HG03045 (cell line): Measurements from ENCODE around the gene ADM2.

ENCODE experiments used
- ATAC-seq: cut with Tn5 transposase; IDR thresholded peaks from one replicate; pipeline ENCODE4 v1.9.1; 2021; ENCODE audit warnings: mild to moderate bottlenecking, moderate library complexity; ENCODE audit not compliant: unreplicated experiment

The ADM2 gene

DNA sequence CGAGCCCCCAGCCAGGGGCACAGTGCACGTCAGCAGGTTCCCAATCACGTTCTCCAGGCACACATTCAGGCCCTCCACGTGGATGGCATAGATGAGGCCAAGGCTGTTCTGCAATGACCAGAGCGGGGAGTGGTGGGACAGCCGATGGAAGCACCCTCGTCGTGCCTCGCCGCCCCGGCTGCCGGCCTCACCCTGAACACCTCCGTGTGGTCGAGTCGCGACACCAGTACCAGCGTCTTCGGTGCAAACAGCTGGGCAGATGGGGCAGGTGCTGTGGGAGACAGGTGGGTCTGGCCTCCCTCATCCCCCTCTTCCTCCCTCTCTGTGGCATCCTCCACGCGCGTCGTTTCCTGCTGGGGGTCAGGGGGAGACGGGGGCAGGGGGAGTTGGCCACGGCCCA lies 14.0 kb upstream of the ADM2 start:
- no peak for ATAC-seq

DNA sequence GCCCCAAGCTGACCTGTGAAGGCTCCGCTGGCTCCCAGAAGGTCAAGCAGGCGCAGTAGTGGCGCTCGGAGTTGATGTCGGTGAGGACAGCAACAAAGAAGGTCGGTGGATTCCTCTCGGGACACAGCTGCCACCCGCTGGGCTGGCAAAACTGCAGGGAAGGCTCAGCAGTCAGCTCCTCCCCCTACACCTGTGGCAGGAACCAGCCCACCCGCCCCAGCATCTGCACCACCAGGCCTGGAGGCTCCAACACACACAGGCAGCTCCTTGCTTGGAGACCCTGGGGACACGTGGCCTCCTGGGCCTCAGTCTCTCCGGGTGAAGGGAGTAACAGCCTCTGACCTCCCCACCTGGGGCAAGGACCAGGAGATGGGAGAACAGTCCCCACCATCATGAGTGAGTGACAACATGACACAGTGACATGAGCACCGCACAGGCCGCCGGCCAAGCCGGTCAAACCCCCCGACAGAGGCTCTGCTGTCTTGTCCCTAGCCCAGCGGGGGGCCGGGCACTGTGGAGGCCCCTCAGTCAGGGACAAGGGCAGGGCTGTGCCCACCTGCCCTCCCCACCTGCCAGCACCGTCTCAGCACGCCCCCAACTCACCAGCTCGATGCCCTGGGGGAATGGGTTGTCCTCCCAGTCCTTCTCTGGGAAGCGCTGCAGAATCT lies 13.4 kb upstream of the ADM2 start:
- ATAC-seq, result no peak

DNA sequence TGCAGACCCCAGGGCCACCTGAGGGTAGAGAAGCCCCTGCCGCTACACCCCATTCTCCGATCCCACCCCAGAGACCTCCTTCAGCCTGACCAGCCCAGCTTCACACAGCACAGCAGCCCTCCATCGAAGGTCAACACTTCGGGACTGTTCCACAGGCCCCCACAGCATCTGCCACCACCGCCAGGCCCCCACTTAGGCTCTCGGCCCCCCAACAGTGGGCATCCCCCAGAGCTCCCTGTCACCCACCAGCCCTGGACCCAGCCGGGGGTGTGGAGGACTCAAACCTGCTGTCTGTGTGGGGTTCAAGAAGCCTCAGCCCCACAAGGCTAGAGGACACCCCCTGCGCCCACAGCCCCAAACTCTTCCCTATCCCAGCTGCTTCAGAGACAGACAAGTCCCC lies 12.7 kb upstream of the ADM2 start:
- no peak for ATAC-seq

DNA sequence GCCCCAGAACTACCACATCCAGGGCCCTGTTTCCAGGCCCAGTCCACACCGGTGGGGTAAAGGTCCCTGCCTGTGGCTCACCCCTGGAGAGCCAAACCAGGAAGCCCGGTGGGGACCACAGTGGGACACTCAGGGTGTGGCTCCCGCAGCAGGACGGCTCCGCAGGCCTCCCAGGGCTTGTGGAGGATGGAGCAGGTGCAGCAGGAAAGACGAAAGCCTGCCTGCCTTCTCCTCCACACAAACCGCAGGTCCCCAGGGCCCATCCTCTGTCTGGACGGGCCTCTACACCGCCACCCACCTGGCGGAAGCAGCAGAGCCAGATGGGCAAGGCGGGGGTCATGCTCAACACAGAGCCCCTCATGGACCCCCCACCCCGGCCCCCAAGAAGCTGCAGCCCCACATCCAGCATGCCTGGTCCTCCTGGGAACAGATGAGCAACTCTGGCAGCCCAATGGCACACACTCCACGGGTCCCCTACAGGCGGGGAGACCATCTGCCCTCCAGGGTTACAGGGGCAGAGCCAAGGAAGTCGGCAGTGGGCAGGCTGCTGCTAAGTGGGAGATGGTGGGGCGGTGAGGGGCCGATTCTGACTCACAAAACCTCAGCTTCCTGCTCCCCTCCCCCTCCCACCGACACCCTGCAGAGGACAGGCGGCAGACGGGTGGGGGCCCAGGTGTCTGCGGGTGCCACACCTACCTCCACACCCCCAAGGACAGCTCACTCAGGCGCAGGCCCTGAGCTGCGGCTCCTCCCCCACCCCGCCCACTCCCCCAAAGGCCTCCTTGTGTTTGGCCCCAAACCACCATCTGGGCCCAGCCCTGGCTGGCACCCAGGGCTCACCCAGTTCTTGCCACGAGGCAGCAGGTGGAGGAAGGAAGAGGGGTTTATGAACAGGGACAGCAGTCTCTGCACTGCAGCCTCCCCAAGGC lies 11.7 kb upstream of the ADM2 start:
- ATAC-seq, result peak; percentile 40

DNA sequence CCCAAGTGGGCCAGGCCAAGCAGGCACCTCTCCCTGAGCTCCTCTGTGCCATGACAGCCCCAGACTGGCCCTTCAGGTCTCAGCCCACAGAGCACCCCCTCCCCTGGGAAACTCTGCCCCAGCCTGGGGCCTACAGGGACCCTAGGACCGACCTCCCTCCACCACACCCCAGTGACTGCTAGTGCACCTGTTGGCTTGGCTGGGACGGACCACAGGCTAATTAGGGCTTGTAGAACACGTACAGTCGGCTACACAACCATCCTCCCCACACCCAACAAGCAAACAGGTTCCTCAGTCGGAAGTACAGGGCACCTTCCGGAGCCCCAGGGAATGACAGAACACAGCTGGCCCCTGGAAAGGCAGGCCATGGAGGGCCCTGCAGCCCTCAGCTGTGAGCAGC lies 10.9 kb upstream of the ADM2 start:
- ATAC-seq, result no peak

DNA sequence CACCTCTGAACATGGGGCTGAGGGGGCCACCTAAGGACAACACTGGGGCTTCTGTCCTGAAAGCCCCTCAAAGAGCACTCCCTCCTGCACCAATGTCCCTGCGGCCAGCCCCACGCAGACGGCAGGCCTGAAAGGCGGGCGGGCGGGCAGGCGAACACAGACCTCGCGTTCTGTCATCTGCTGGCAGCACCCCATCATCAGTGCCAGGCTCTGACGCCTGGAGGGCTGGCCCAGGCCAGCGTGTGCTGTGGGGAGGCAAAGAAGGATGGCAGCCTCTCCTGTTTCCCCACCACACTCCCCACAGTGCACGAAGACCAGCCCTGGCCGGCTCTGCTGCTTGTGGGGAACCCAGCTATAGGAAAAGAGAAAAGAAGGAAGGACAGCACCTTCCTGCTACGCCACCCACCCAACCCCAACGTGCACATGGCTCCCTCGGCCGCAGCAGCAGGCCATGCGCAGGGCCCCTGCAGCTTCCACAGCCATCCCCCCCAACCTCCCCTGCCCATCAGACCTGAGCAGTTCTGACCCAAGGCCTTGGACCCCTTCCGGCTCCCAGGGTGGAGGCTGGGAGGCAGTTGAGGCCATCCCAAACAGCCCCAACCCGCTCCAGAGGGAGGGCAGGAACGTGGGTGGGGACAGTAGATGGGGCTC lies 10.0 kb upstream of the ADM2 start:
- ATAC-seq, result no peak

DNA sequence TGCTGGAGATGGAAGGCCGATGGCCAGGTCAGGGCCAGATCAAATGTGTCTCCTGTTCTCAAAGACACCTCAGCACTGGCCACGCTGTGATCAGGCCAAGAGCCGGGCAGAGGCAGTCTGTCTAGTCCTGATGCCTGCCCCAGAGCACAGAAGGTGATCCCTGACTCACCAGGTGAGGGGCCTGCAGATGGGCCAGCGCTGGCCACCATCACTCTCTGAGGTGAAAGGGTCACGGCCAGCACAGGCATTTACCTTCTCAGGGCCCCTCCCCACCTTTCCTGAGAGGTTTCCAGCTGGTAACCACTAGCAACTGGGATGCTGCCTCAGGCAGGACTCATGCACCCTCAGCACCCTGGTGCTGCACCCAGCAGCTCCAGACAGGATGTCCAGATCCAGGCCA lies 9.4 kb upstream of the ADM2 start:
- no peak for ATAC-seq

DNA sequence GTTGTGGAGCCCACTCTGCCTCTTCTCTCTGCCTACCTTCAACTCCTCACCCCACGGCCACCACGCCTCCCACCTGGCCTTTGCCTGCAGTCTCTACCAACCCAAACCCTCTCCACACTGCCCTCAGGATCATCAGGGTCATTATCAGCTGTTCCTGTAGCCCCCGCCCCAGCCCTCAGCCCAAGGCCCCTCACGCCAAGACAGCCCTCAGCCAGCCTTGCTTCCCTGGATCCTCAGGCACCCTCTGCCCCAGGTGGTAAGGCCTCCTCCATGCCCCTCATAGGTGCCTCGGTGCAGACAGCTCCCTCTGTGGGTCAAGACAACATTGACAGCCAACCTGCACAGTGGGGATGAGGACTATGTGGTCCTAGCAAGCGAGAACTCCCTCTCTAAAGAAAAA lies 8.3 kb upstream of the ADM2 start:
- no peak for ATAC-seq

DNA sequence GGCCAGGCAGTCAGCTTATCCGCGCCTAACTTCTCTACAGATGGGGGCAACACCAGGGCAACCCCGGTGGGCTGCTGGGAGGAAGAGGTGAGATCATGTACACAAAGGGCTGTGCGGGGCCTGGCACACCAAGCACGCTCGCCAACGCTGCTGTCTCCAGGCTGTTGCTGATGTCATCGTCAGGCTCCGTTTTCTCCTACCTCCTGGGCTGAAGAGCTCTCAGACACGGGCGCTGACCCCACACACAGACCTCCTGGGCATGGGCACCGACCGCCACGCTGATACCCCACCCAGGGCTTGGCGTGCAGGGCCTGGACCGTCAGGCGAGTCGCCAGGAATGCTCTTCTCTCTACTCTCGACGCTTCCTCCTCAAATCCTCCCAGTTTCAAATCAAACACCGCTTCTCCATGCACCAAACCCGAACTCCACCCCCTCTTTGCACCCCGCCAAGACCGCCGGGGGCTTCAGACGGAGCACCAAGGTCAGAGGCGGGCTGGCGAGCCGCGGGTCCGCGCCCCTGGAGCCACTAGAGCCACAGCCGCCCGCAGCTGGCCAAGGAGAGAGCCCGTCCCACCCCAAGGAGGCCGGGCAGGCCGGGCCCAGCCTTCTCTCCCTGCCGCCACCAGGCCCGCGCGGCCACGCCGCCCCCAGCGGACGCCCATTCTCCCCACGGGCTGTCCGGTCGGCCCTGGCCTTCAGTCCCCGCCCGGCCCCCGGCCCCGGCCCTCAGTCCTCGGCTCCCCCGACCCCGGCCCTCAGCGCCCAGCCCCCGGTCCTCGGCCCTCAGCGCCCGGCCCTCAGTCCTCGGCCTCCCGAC lies 7.3 kb upstream of the ADM2 start:
- peak; percentile 4 for ATAC-seq

DNA sequence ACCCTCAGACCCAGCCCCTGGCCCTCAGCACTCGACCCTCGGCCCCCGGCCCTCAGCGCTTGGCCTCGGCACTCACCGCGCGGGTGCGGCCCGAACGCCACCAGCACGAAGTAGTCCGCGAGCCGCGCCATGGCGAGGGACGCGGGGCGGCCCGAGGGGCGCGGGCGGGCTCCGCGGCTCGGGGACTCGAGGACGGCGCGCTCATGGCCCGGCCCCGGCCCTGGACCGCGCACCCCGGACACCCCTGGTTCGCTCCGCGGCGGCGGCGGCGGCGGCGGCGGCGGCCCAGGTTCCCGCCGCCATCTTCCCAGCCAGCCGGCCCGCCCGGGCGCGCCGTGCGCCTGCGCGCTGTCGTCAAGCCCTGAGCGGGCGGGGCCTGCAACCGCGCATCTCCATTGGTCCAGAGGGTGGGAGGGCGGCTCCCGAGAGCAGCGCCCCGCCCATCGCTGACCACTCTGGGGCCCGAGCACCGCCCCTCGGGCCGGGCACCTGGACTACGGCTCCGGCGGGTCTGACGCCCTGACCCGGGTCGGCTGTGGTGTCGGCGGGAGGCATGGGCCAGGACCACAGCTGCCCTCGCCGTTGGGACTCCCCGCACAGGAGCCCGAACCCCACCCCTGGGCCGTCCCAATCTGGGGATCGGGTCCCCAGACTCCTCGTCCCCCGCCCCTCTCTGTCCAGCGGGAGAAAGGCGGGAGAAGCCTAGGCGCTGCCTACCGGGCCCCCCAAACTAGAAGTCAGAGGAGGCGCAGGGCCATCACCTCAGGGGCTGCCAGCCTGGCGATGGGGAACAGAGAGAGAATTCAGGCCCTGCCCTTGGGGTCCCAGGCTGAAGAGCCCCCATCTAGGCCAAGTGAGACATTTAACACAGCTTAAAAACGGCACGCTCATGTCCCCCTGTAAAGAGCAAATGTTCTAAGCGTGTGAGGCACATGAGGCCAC lies 6.4 kb upstream of the ADM2 start, which contains the start of gene SBF1:
SBF1 (minus strand) TSS at position 326 of the 942 bp plus-strand sequence; CDS start at position 131, 195 bp downstream.
- ATAC-seq, result peak; percentile 73

DNA sequence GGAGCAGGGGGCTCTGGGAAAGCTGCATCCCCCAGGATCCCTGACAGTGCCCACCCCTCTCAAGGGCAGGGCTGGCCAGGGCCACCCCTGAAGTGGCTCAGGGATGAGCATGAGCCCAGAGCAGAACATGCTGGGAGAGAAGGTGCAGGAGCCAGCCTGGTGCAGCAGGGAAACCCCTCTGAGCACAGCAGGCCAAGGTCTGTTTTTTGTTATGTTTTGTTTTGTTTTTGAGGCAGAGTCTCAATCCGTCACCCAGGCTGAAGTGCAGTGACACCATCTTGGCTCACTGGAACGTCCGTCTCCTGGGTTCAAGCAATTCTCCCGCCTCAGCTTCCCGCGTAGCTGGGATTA lies 5.7 kb upstream of the ADM2 start:
- no peak for ATAC-seq

DNA sequence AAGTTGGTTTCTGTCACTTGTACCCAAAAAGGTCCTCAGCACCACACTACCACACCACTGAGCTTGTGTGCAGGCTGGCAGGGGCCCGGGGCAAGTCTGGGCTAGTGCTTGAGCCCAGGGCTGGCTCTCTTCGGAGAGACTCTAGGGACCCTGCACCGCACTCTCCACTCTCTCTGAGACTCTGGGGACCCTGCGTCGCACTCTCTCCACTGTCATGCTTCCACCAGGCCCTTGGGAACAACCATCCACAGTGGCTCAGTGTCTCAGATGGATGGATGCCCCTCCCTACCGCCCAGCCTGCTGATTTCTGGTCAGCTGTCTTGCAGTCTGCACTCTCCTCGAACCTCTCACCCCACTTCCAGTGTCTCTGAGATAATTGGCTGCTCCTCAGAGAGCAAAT lies 4.5 kb upstream of the ADM2 start:
- ATAC-seq, result no peak

DNA sequence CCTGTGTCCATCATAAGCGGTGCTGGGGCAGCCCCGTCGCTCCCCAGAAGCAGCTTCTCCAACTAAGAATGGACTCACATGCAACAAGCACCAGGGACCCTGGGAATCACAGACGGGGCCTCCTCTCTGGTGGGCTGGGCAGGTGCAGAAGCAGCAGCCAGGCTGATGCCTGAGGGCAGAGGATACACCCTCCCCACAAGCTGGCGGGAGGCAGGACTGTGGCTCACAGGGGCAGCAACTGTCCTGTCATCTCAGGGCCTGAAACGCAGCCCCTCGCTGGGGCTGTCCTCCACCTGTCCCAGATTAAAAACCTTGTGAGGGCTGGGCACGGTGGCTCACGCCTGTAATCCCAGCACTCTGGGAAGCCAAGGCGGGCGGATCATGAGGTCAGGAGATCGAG lies 3.4 kb upstream of the ADM2 start:
- ATAC-seq, result no peak

DNA sequence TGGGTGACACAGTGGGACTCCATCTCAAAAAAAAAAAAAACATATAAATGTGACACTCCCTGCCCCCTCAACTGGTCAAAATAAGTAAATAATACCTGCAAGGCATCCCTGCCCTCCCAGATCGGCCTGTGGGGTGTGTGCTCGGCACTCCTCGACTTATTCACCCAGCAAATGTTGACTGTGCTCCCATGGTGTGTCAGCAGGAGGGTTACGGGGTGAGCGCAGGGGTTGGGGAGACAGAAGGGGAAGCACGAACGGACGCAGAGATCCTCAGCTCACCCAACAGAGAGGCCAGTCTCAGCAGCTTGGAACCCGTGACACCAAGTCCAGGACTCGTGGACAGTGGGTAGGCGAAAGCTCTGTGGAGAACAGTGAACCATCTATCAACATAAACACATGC lies 1.6 kb upstream of the ADM2 start:
- no peak for ATAC-seq

DNA sequence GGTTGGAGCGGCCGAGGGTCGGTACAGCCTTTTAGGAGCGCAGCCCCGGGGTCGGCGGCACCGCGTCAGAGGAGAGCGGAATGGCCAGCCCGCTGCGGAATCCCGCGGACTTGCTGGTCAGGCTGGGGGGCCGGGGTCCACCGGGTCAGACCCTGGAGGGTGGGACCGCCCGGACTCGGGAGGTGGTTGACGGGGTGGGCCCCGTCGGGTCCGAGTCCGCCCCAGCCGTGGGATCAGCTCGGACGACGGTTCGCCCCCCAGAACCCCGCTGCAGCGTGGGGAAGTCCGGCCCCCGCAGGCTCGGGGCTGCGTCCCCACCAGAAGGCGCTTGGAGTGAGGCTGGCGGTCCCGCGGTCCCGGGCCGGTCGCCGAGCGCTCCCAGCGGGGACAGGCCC lies 301 bp upstream of the ADM2 start:
- ATAC-seq, result no peak

DNA sequence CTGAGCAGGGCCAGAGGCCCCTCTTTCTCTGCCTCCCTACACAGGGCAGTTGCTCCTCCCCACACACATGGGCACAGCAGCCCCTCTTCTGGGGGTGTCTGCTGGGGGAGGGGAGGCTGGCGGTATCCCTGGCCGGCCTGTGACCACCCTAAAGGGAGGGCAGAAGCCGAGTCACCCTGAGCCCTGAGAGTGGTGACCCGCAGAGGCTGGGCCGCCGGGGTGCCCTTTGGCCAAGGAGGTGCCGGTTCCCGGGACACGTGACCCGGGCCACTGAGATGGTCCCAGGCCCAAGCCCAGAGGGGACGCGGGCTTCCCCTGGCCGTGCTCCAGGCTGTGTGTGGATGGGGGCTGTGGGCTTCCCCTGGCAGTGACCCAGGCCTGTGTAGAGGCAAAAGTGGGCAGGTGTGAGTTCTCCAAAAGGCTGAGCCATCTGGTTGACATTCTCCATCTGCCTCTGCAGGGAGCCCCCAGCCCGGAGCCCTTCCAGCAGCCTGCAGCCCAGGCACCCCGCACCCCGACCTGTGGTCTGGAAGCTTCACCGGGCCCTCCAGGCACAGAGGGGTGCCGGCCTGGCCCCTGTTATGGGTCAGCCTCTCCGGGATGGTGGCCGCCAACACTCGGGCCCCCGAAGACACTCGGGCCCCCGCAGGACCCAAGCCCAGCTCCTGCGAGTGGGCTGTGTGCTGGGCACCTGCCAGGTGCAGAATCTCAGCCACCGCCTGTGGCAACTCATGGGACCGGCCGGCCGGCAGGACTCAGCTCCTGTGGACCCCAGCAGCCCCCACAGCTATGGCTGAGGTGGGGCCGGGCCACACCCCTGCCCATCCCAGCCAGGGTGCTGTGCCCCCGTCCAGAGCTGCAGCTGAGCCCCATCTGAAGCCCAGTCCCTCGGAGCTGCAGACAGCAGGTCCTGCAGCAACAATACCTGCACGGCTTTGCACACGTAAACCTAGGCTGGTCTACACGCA lies 1.0 kb downstream of the ADM2 start:
- ATAC-seq, result no peak

DNA sequence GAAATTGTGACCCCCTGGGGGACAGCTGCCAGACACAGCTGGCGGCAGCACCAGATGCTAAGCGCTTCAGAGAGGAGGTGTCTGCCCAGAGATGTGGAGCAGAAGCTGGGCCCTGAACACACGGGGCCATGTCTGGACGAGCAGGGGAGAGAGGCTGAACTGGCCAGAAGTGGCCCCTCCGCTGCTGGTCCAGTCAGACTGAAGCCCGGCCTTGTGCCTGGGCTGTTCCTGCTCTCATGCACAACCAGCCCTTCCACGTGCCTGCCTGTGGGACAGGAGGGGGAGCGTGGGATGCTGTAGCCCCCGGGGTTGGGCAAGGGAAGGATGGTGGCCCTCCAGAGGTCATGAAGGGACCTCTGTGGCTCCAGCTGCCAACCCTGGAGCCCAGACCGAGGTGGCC lies 1.8 kb downstream of the ADM2 start:
- ATAC-seq, result no peak

DNA sequence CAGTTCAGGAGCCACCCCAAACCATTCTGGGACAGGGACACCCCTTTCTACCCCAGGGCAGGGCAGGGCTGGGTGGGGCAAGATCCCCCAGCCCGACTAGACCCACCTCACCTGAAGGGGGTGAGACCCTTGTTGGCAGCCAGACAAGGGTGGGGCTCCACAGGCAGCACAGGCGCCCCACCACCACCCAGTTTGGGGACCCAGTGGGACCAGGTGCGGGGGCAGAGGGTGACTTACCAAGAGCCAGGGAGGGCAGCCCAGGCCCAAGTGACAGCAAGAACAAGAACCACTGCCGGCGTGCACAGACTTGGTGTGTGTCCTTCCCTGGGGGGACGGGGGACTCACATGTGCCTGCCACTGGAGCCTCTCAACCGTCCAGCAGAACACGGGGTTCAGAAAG lies 2.2 kb downstream of the ADM2 start:
- ATAC-seq, result no peak
